ENCODE measurements around the gene ARL6IP6.
A peak's percentile ranks its signal among the peaks of the same experiment; 100 is the strongest.

ARL6IP6 gene

DNA sequence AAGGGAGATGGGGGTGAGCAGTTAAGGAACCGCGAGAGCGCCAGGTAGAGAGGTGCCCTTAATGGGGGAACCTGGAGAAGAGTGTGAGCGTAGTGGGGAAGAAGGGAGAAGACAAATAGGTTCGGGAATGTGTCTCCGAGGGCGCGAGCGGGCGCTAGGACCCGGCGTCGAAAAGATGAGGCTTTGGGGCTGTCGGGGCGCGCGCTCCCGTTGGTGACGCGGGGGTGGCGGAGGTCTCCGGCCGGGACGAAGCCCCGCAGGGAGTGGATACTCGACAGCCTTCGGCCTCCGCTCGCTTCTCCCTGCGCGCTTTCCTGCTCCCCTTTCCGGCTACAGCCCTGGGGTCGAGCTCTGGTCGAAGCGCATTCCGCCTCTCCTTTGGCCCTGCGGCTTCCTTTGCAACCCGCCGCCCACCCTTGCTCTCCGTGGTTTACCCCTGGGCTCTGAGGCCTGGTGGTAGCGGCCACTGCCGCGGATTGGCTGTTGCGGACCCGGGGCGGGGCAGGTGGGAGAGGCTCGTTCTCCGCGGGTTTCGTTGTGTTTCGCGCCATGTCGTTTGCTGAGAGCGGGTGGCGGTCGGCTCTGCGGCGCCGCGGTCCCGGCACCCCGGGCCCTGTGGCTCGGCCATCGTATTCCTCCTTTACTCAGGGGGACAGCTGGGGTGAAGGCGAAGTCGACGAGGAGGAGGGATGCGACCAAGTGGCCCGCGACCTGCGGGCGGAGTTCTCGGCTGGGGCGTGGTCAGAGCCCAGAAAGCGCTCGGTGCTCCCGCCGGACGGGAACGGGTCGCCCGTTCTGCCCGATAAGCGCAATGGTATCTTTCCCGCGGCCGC lies at the start of gene ARL6IP6:
ARL6IP6 (plus strand) TSS at position 545 of the 833 bp plus-strand sequence; CDS start at position 550, 5 bp downstream.
- H3K4me3 ChIP-seq (ENCODE audit: low read depth, low read length): peak within 1 kb of the TSS; percentile 87
- TF ChIP-seq, protein P1, sequence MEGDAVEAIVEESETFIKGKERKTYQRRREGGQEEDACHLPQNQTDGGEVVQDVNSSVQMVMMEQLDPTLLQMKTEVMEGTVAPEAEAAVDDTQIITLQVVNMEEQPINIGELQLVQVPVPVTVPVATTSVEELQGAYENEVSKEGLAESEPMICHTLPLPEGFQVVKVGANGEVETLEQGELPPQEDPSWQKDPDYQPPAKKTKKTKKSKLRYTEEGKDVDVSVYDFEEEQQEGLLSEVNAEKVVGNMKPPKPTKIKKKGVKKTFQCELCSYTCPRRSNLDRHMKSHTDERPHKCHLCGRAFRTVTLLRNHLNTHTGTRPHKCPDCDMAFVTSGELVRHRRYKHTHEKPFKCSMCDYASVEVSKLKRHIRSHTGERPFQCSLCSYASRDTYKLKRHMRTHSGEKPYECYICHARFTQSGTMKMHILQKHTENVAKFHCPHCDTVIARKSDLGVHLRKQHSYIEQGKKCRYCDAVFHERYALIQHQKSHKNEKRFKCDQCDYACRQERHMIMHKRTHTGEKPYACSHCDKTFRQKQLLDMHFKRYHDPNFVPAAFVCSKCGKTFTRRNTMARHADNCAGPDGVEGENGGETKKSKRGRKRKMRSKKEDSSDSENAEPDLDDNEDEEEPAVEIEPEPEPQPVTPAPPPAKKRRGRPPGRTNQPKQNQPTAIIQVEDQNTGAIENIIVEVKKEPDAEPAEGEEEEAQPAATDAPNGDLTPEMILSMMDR (IDR thresholded peaks at IDR 0.05; ENCODE audit: borderline replicate concordance, insufficient read depth, low read depth, low read length): no peak

- TF ChIP-seq, protein P1 (IDR thresholded peaks at IDR 0.05; ENCODE audit: borderline replicate concordance, insufficient read depth, low read depth, low read length): no peak
- H3K4me3 ChIP-seq (ENCODE audit: low read depth, low read length): no peak overlapping the region
Measured at GRCh38 chr2:152674334-152674733, 44.1 kb upstream of the ARL6IP6 start.

DNA sequence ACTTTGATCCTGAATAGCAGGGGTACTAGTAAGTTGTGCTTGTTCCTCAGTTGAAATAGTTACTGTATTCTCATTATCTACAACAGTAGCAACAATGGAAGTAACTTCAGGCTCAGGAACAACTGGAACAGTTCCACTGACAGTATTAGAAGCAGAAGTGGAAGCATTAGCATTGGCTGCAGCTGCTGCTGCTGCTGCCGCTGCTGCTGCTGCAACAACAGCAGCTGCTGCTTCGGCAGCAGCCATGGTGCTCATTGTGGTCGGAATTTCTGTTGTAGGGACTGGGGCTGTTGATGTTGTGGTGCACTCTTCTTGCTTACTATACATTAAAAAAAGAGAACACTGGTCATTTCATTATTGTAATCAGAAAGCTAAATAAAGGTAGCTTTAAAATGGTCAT lies 42.0 kb upstream of the ARL6IP6 start:
- TF ChIP-seq, protein P1 (IDR thresholded peaks at IDR 0.05; ENCODE audit: borderline replicate concordance, insufficient read depth, low read depth, low read length): no peak
- no peak overlapping the region for H3K4me3 ChIP-seq (ENCODE audit: low read depth, low read length)

GRCh38 chr2:152678808-152679207 lies 39.6 kb upstream of the ARL6IP6 start:
- TF ChIP-seq, protein P1 (IDR thresholded peaks at IDR 0.05; ENCODE audit: borderline replicate concordance, insufficient read depth, low read depth, low read length): no peak
- no peak overlapping the region for H3K4me3 ChIP-seq (ENCODE audit: low read depth, low read length)

DNA sequence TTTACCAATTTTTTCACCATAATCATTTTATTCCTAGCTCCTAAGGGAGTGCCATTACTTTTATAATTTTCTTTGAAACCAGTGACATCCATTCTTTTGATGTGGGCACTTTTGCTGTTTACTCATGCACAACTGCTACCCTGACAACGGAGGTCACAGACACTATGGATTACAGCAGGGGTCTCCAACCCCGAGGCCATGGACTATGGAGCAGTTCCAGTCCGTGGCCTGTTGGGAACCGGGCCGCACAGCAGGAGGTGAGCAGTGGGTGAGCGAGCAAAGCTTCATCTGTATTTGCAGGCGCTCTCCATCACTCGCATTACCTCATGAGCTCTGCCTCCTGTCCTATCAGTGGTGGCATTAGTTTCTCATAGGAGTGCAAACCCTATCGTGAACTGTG lies 35.8 kb upstream of the ARL6IP6 start:
- TF ChIP-seq, protein P1 (IDR thresholded peaks at IDR 0.05; ENCODE audit: borderline replicate concordance, insufficient read depth, low read depth, low read length): no peak
- H3K4me3 ChIP-seq (ENCODE audit: low read depth, low read length): no peak overlapping the region

GRCh38 chr2:152683400-152683799 lies 35.0 kb upstream of the ARL6IP6 start:
- TF ChIP-seq, protein P1 (IDR thresholded peaks at IDR 0.05; ENCODE audit: borderline replicate concordance, insufficient read depth, low read depth, low read length): no peak

GRCh38 chr2:152686321-152686720 lies 32.1 kb upstream of the ARL6IP6 start:
- TF ChIP-seq, protein P1 (IDR thresholded peaks at IDR 0.05; ENCODE audit: borderline replicate concordance, insufficient read depth, low read depth, low read length): no peak
- H3K4me3 ChIP-seq (ENCODE audit: low read depth, low read length): no peak overlapping the region

More at GRCh38 chr2:152683400-152683799, 35.0 kb upstream of the ARL6IP6 start:
- H3K4me3 ChIP-seq (ENCODE audit: low read depth, low read length): no peak overlapping the region

Measured in GM12875 (cell line).